AG08396 (cell line): ENCODE results near the gene TOP3B.
"Not testable (repeated sequence)": the region's sequence is repeated elsewhere in the genome, so short reads cannot be mapped to it uniquely, and the experiment has no call there.

Experiments used
- DNase-seq: peaks from one replicate; pipeline ENCODE4 v3.0.0; 2012; ENCODE audit warnings: low spot score, mixed read lengths

TOP3B gene

GRCh38 chr22:21926728-21927127 is 55.9 kb downstream of the TOP3B start:
- no peak for DNase-seq

- no peak for DNase-seq
Observed at GRCh38 chr22:21923163-21923561, 59.4 kb downstream of the TOP3B start.

GRCh38 chr22:21922370-21923162 is 60.0 kb downstream of the TOP3B start:
- DNase-seq = no peak

- DNase-seq = peak; percentile 31
Observed at GRCh38 chr22:21921729-21922128, 60.9 kb downstream of the TOP3B start.

GRCh38 chr22:21921184-21921721 is 61.3 kb downstream of the TOP3B start:
- no peak for DNase-seq

GRCh38 chr22:21920341-21921183 is 62.0 kb downstream of the TOP3B start:
- no peak for DNase-seq

GRCh38 chr22:21919526-21920307 is 62.9 kb downstream of the TOP3B start:
- DNase-seq = no peak

GRCh38 chr22:21918466-21919185 is 64.0 kb downstream of the TOP3B start:
- DNase-seq = peak; percentile 2

GRCh38 chr22:21917959-21918261 is 64.7 kb downstream of the TOP3B start:
- DNase-seq = peak; percentile 5

- peak; percentile 26 for DNase-seq
Observed at GRCh38 chr22:21917181-21917958, 65.2 kb downstream of the TOP3B start.

GRCh38 chr22:21916309-21916918 is 66.2 kb downstream of the TOP3B start:
- DNase-seq = peak; percentile 3

GRCh38 chr22:21915624-21916308 is 66.8 kb downstream of the TOP3B start:
- peak; percentile 2 for DNase-seq

- DNase-seq = not testable (repeated sequence)
Observed at GRCh38 chr22:21914033-21914642, 68.4 kb downstream of the TOP3B start.

- DNase-seq = not testable (repeated sequence)
Observed at GRCh38 chr22:21910367-21910766, 72.2 kb downstream of the TOP3B start.

GRCh38 chr22:21909871-21910270 is 72.7 kb downstream of the TOP3B start:
- no peak for DNase-seq

GRCh38 chr22:21907638-21908522 is 74.7 kb downstream of the TOP3B start:
- no peak for DNase-seq
